Measurements from ENCODE around the gene BCKDK.

DNA sequence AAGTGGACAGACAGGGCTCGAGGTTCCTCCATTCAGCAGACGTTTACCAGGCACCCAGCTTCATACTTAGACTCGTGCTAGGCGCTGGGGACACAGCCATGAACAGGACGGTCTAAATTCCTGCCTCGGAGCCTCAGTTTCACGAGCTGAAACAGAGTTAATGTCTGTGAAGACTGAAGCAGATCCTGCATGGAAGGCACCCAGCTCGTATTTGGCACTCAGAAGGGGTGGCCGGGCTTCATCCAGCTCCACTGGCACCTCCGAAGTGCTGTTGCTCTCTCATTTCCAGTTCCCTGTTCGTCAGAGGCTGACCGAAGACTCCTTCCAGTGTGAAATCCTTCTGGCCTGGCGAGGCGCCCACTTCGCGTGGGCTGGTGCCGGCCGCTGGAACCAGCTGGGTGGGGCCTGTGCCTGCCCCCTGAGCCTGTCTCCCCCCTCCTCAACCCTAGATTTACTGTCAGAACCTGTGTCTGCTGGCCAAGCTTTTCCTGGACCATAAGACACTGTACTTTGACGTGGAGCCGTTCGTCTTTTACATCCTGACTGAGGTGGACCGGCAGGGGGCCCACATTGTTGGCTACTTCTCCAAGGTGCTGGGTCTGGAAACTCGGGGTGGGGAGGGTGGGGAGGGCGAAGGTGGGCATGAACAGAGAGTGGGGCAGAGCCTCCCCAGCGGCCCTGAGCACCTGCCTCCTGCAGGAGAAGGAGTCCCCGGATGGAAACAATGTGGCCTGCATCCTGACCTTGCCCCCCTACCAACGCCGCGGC, 21.6 kb downstream of the BCKDK start:
- TF ChIP-seq, protein P1, sequence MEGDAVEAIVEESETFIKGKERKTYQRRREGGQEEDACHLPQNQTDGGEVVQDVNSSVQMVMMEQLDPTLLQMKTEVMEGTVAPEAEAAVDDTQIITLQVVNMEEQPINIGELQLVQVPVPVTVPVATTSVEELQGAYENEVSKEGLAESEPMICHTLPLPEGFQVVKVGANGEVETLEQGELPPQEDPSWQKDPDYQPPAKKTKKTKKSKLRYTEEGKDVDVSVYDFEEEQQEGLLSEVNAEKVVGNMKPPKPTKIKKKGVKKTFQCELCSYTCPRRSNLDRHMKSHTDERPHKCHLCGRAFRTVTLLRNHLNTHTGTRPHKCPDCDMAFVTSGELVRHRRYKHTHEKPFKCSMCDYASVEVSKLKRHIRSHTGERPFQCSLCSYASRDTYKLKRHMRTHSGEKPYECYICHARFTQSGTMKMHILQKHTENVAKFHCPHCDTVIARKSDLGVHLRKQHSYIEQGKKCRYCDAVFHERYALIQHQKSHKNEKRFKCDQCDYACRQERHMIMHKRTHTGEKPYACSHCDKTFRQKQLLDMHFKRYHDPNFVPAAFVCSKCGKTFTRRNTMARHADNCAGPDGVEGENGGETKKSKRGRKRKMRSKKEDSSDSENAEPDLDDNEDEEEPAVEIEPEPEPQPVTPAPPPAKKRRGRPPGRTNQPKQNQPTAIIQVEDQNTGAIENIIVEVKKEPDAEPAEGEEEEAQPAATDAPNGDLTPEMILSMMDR (IDR thresholded peaks at IDR 0.05; ENCODE audit: extremely low read depth in 1 of 2, insufficient read depth in 1 of 2, low read depth in 1 of 2, low read length in 2 of 2) = no peak
- TF ChIP-seq POLR2A (IDR thresholded peaks at IDR 0.05; ENCODE audit: low read depth, low read length) = no peak
- no peak for TF ChIP-seq EZH2 (IDR thresholded peaks at IDR 0.05; ENCODE audit: borderline replicate concordance, low read depth, low read length, severe bottlenecking)
- TF ChIP-seq POLR2AphosphoS5 (IDR thresholded peaks at IDR 0.05; ENCODE audit: insufficient read depth, low read depth, low read length) = no peak
- TF ChIP-seq JUN (IDR thresholded peaks at IDR 0.05; ENCODE audit: borderline replicate concordance, insufficient read depth, insufficient read length, low read depth) = no peak
- TF ChIP-seq, protein P2, sequence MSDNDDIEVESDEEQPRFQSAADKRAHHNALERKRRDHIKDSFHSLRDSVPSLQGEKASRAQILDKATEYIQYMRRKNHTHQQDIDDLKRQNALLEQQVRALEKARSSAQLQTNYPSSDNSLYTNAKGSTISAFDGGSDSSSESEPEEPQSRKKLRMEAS (IDR thresholded peaks at IDR 0.05; ENCODE audit: insufficient read depth, insufficient read length) = no peak
- no peak for TF ChIP-seq FOS (IDR thresholded peaks at IDR 0.05; ENCODE audit: borderline replicate concordance, insufficient read depth, low read length)
- no peak for TF ChIP-seq MYC (IDR thresholded peaks at IDR 0.05; ENCODE audit: low read depth, low read length)
- TF ChIP-seq GATA2 (IDR thresholded peaks at IDR 0.05; ENCODE audit: insufficient read depth, insufficient read length, low read depth, low read length) = no peak

Data from endothelial cell of umbilical vein (primary cell).